AG04449 (cell line): ENCODE results near the gene SPTA1.

Experiments
- CTCF ChIA-PET: fragments of 350-600 bp; formaldehyde crosslinking; extraction: SDS; loops from one replicate; lab custom pipeline; 2021; ENCODE audit warnings: antibody characterized with exemption; lab: Yijun Ruan, JAX
- POLR2A ChIA-PET: fragments of 400-600, 350-600 bp; formaldehyde crosslinking; extraction: SDS; loops from one replicate; lab custom pipeline; 2020; ENCODE audit warnings: antibody characterized with exemption, inconsistent platforms; lab: Yijun Ruan, JAX
- DNase-seq: peaks from one replicate; pipeline ENCODE4 v3.0.0-alpha.2; 2010; ENCODE audit warnings: low read depth, low spot score
- H3K4me3 ChIP-seq: 2 replicates; pipeline ENCODE4 v1.5.1; 2011; ENCODE audit warnings: low read depth, mild to moderate bottlenecking, control low read depth, low read length
- CTCF ChIP-seq: IDR thresholded peaks from one replicate; pipeline ENCODE4 v1.5.1; 2011; ENCODE audit warnings: mild to moderate bottlenecking, moderate library complexity, low read length, control low read depth, inconsistent platforms; ENCODE audit not compliant: insufficient read depth; ENCODE audit errors: missing control alignments

SPTA1 gene

DNA sequence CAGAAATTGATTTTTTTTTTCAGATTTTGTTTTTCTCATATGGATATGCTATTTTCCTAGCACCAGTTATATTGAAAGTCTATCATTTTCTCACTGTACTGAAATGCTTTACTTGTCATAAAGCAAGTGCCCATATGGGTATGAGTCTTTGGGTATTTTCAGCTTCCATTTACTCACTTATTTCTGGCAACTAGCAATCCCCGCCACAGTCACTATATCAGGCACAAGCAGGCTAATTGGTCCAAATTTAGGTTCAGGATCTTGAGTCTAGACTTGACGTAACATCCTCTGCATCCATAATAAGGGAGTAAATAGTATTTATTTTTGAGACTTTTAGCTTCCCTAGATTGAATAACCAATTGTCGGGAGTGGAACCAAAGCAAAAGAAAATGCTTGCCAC is 109.0 kb downstream of the SPTA1 start:
- DNase-seq = no peak
- ChIA-PET POLR2A (no interaction called here), CTCF (no interaction called here)
- no peak overlapping the region for H3K4me3 ChIP-seq
- no peak for TF ChIP-seq CTCF

- DNase-seq = no peak
- no peak overlapping the region for H3K4me3 ChIP-seq
- ChIA-PET POLR2A (no interaction called here), CTCF (no interaction called here)
- no peak for TF ChIP-seq CTCF
Measured at GRCh38 chr1:158572226-158572625, 114.3 kb downstream of the SPTA1 start.

GRCh38 chr1:158570480-158570879 is 116.0 kb downstream of the SPTA1 start, which contains the start of gene OR6P1:
Gene OR6P1, minus strand, starts transcription at chr1:158570580. Its CDS starts 6,976 bp downstream, at chr1:158563604.
- TF ChIP-seq CTCF = no peak

GRCh38 chr1:158564608-158565007 is 121.9 kb downstream of the SPTA1 start:
- CTCF ChIA-PET = no interaction called here
- TF ChIP-seq CTCF = no peak
- POLR2A ChIA-PET = no interaction called here
- no peak for DNase-seq
- no peak overlapping the region for H3K4me3 ChIP-seq

More at GRCh38 chr1:158570480-158570879, 116.0 kb downstream of the SPTA1 start, which contains the start of gene OR6P1:
- no peak within 1 kb of the TSS for H3K4me3 ChIP-seq
- no peak for DNase-seq
- ChIA-PET CTCF (no interaction called here), POLR2A (no interaction called here)

GRCh38 chr1:158563853-158564252 is 122.7 kb downstream of the SPTA1 start:
- CTCF ChIA-PET = no interaction called here
- TF ChIP-seq CTCF = no peak
- DNase-seq = no peak
- POLR2A ChIA-PET = no interaction called here
- H3K4me3 ChIP-seq = no peak overlapping the region
